Activated effector memory CD4-positive, alpha-beta T cell treated with Interleukin-2 at 50 U/mL for 16 hours (primary cell): ENCODE measurements around the gene SERPINA1.
"Not testable (repeated sequence)": the region's sequence is repeated elsewhere in the genome, so short reads cannot be mapped to it uniquely, and the experiment has no call there.

Source experiments
- DNase-seq: peaks from one replicate; pipeline ENCODE4 v3.0.0-alpha.2; 2020

SERPINA1 gene

GRCh38 chr14:94388384-94389103 lies at the start of gene SERPINA1:
TSS of gene SERPINA1 (minus strand) at chr14:94388602. CDS start at chr14:94383237, 5,365 bp downstream.
- no peak for DNase-seq

- no peak for DNase-seq
These were observed 40.2 kb upstream of the SERPINA1 start for GRCh38 chr14:94428610-94429009.

GRCh38 chr14:94427016-94427613 lies 38.7 kb upstream of the SERPINA1 start:
- no peak for DNase-seq

- DNase-seq = no peak
These were observed 38.1 kb upstream of the SERPINA1 start for GRCh38 chr14:94426526-94426925.

- DNase-seq = no peak
These were observed 36.0 kb upstream of the SERPINA1 start for GRCh38 chr14:94424371-94424770.

GRCh38 chr14:94423453-94424056 lies 35.2 kb upstream of the SERPINA1 start:
- DNase-seq = no peak

- DNase-seq = no peak
These were observed 32.9 kb upstream of the SERPINA1 start for GRCh38 chr14:94421316-94421715.

GRCh38 chr14:94417497-94418205 lies 29.2 kb upstream of the SERPINA1 start:
- not testable (repeated sequence) for DNase-seq

GRCh38 chr14:94412671-94413638 lies 24.6 kb upstream of the SERPINA1 start:
- DNase-seq = no peak

- DNase-seq = no peak
These were observed 23.2 kb upstream of the SERPINA1 start for GRCh38 chr14:94411638-94412037.

GRCh38 chr14:94409430-94409829 lies 21.0 kb upstream of the SERPINA1 start:
- DNase-seq = not testable (repeated sequence)

- DNase-seq = no peak
These were observed 20.2 kb upstream of the SERPINA1 start for GRCh38 chr14:94408546-94409095.

- DNase-seq = no peak
These were observed 19.5 kb upstream of the SERPINA1 start for GRCh38 chr14:94407906-94408305.

- no peak for DNase-seq
These were observed 18.5 kb upstream of the SERPINA1 start for GRCh38 chr14:94406910-94407309.

GRCh38 chr14:94405486-94405885 lies 17.1 kb upstream of the SERPINA1 start:
- no peak for DNase-seq

GRCh38 chr14:94404561-94404960 lies 16.2 kb upstream of the SERPINA1 start:
- DNase-seq = no peak

GRCh38 chr14:94403312-94403932 lies 15.0 kb upstream of the SERPINA1 start:
- no peak for DNase-seq

GRCh38 chr14:94401083-94401482 lies 12.7 kb upstream of the SERPINA1 start:
- DNase-seq = no peak

GRCh38 chr14:94400422-94400841 lies 12.0 kb upstream of the SERPINA1 start:
- no peak for DNase-seq

GRCh38 chr14:94398536-94398935 lies 10.1 kb upstream of the SERPINA1 start:
- no peak for DNase-seq

- no peak for DNase-seq
These were observed 9.7 kb upstream of the SERPINA1 start for GRCh38 chr14:94398182-94398479.
